Measurements from ENCODE around the gene LRRC10B.

DNA sequence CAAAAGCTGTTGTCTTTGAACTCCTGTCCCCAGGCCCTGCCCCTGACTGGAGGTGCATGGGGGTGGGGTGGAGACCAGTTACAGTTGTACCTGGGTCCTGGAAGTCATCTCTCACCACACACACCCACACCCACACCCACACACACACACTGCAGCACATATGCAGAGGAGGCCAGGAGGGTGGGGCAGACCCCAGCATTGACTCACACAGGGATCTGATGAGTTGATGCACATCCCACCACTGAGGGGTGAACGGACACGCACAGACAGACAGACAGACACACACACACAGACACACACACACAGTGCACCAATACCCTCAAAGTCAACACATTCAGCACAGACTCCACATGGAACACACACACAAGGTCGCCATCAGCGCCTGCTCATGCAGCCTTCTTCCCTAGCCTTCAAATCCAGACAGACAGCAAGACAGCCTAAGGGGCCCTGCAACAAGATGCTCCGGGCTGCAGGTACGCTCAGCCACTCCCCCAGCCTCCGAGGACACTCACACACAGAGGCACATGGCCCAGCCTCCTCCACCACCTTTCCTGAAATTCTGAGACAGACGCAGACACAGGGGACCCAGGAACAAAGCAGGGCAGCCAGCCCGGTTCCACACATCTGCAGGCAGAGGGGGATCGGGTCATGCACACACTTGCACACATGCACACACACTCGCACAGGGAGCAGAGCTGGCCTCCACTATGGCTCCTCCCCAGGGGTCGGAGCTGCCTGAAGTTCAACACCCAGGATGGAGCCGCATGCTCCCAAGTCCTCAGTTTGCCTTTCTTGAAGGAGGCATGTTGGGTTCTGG, 45.8 kb downstream of the LRRC10B start:
- TF ChIP-seq, protein P1, sequence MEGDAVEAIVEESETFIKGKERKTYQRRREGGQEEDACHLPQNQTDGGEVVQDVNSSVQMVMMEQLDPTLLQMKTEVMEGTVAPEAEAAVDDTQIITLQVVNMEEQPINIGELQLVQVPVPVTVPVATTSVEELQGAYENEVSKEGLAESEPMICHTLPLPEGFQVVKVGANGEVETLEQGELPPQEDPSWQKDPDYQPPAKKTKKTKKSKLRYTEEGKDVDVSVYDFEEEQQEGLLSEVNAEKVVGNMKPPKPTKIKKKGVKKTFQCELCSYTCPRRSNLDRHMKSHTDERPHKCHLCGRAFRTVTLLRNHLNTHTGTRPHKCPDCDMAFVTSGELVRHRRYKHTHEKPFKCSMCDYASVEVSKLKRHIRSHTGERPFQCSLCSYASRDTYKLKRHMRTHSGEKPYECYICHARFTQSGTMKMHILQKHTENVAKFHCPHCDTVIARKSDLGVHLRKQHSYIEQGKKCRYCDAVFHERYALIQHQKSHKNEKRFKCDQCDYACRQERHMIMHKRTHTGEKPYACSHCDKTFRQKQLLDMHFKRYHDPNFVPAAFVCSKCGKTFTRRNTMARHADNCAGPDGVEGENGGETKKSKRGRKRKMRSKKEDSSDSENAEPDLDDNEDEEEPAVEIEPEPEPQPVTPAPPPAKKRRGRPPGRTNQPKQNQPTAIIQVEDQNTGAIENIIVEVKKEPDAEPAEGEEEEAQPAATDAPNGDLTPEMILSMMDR (conservative IDR thresholded peaks at IDR 0.05), result no peak
- TF ChIP-seq EZH2 (IDR thresholded peaks at IDR 0.05; ENCODE audit: low read depth), result no peak

All from PC-9 (cell line).